Fibroblast of lung (primary cell): Measurements from ENCODE around the gene CRMP1. TPM values are rescaled to one million over a fixed set of nuclear protein-coding genes. Genes with fewer than 3 reads are reported as not detected.

Source experiments
- DNase-seq, 2 donors: peaks; one replicate each; pipeline versions ENCODE4 v3.0.0 to v3.0.0-alpha.2; 2010; ENCODE audit warnings: low read depth in 2 of 2
- H2AFZ ChIP-seq: 2 replicates; pipeline ENCODE4 v1.5.1; 2012; ENCODE audit warnings: low read length, control low read depth, inconsistent platforms
- H3K27ac ChIP-seq: 2 replicates; pipeline ENCODE4 v1.5.1; 2011; ENCODE audit warnings: low read length, control low read depth; ENCODE audit not compliant: insufficient read depth
- H3K27me3 ChIP-seq: 2 replicates; pipeline ENCODE4 v1.5.1; 2011; ENCODE audit warnings: mild to moderate bottlenecking, low read length; ENCODE audit not compliant: control insufficient read depth, insufficient read depth
- H3K36me3 ChIP-seq: 2 replicates; pipeline ENCODE4 v1.5.1; 2011; ENCODE audit warnings: low read length; ENCODE audit not compliant: control insufficient read depth, insufficient read depth
- H3K4me1 ChIP-seq: 2 replicates; pipeline ENCODE4 v1.5.1; 2011; ENCODE audit warnings: low read length; ENCODE audit not compliant: control insufficient read depth, insufficient read depth; ENCODE audit errors: extremely low read depth
- H3K4me2 ChIP-seq: 2 replicates; pipeline ENCODE4 v1.5.1; 2011; ENCODE audit warnings: low read length, control low read depth; ENCODE audit not compliant: insufficient read depth; ENCODE audit errors: extremely low read depth
- H3K4me3 ChIP-seq, 4 experiments: fragments of 200-600 bp in 1 of 4; sonication (generic) in 1 of 4; replicated peaks in 1 of 4; 2 replicates each; pipeline ENCODE4 v1.5.1; 2011 to 2016; ENCODE audit warnings: low read length in 4 of 4, low read depth in 3 of 4, mild to moderate bottlenecking in 3 of 4, control low read depth in 2 of 4, inconsistent platforms in 1 of 4, mixed read lengths in 1 of 4; ENCODE audit not compliant: insufficient read depth in 1 of 4; ENCODE audit errors: control extremely low read depth in 1 of 4
- H3K79me2 ChIP-seq: 2 replicates; pipeline ENCODE4 v1.5.1; 2012; ENCODE audit warnings: mild to moderate bottlenecking, low read length, inconsistent platforms; ENCODE audit not compliant: control insufficient read depth, insufficient read depth
- H3K9ac ChIP-seq: 2 replicates; pipeline ENCODE4 v1.5.1; 2011; ENCODE audit warnings: mild to moderate bottlenecking, low read length, control low read depth; ENCODE audit not compliant: insufficient read depth
- H3K9me3 ChIP-seq: 2 replicates; pipeline ENCODE4 v1.5.1; 2012; ENCODE audit warnings: low read depth, low read length; ENCODE audit not compliant: control insufficient read depth, insufficient read depth
- H4K20me1 ChIP-seq: 2 replicates; pipeline ENCODE4 v1.5.1; 2011; ENCODE audit warnings: low read length; ENCODE audit not compliant: control insufficient read depth, insufficient read depth; ENCODE audit errors: extremely low read depth
- CTCF ChIP-seq, 2 donors: IDR thresholded peaks in 1 of 2; conservative IDR thresholded peaks in 1 of 2; 1 replicate in 1 of 2; 2 replicates in 1 of 2; pipeline ENCODE4 v1.5.1; 2011 to 2012; ENCODE audit warnings: low read length in 2 of 2, control low read depth in 1 of 2, inconsistent platforms in 1 of 2, low read depth in 1 of 2, mild to moderate bottlenecking in 1 of 2
- EZH2 ChIP-seq: IDR thresholded peaks from 2 replicates; pipeline ENCODE4 v1.5.1; 2012; ENCODE audit warnings: low read length, control low read depth, mild to moderate bottlenecking; ENCODE audit errors: missing control alignments
- polyA plus RNA-seq, 2 donors: library from polyadenylated mRNA; depleted of rRNA in 1 of 2; stranded (reverse) in 1 of 2; unstranded in 1 of 2; fragments of >200 nt; gene quantifications; 2 replicates each; pipeline ENCODE4 v1.2.1, GENCODE V29; 2011 to 2012; ENCODE audit warnings: missing spikeins in 1 of 2
- total RNA-seq: library from RNA; depleted of rRNA; stranded (reverse); fragments of >200 nt; gene quantifications from 2 replicates; pipeline ENCODE4 v1.2.1, GENCODE V29; 2014

The CRMP1 gene
- total and polyA plus RNA-seq, 2 donors (not counting 1 experiment from before 2014, with no cell fraction given), result 0.33 to 2.7 TPM

- no peaks in the 10 kb centered on the region for H3K79me2 ChIP-seq
- no peak overlapping the region for H3K27ac ChIP-seq
- no peaks in the 10 kb centered on the region for H3K36me3 ChIP-seq
- H3K9ac ChIP-seq, result no peak overlapping the region
- no peak overlapping the region for H3K4me3 ChIP-seq
- TF ChIP-seq CTCF (conservative IDR thresholded peaks at IDR 0.05 in 1 of 2, IDR thresholded peaks at IDR 0.05 in 1 of 2; ENCODE audit: low read depth in 1 of 2, low read length in 2 of 2) (no peak), EZH2 (no peak)
- DNase-seq, result no peak
- H3K9me3 ChIP-seq, result no peaks in the 10 kb centered on the region
- no peak overlapping the region for H3K4me2 ChIP-seq
- H3K27me3 ChIP-seq, result no peaks in the 10 kb centered on the region
- no peak overlapping the region for H2AFZ ChIP-seq
- no peaks in the 10 kb centered on the region for H4K20me1 ChIP-seq
- no peaks in the 10 kb centered on the region for H3K4me1 ChIP-seq
Observed at GRCh38 chr4:5931526-5931925, 38.6 kb upstream of the CRMP1 start.

- no peaks in the 10 kb centered on the region for H3K4me1 ChIP-seq
- H2AFZ ChIP-seq, result no peak overlapping the region
- no peaks in the 10 kb centered on the region for H3K9me3 ChIP-seq
- H3K4me3 ChIP-seq, result no peak overlapping the region
- TF ChIP-seq EZH2 (no peak), CTCF (conservative IDR thresholded peaks at IDR 0.05 in 1 of 2, IDR thresholded peaks at IDR 0.05 in 1 of 2; ENCODE audit: low read depth in 1 of 2, low read length in 2 of 2) (no peak)
- no peaks in the 10 kb centered on the region for H4K20me1 ChIP-seq
- no peak overlapping the region for H3K9ac ChIP-seq
- no peak overlapping the region for H3K4me2 ChIP-seq
- no peaks in the 10 kb centered on the region for H3K36me3 ChIP-seq
- no peak overlapping the region for H3K27ac ChIP-seq
- no peak for DNase-seq
- H3K79me2 ChIP-seq, result no peaks in the 10 kb centered on the region
- no peaks in the 10 kb centered on the region for H3K27me3 ChIP-seq
Observed at GRCh38 chr4:5930876-5931275, 38.0 kb upstream of the CRMP1 start.

- no peak overlapping the region for H3K4me3 ChIP-seq
- H3K9ac ChIP-seq, result no peak overlapping the region
- H3K36me3 ChIP-seq, result no peaks in the 10 kb centered on the region
- H3K27ac ChIP-seq, result no peak overlapping the region
- no peaks in the 10 kb centered on the region for H3K27me3 ChIP-seq
- no peaks in the 10 kb centered on the region for H3K9me3 ChIP-seq
- DNase-seq, result no peak
- no peaks in the 10 kb centered on the region for H4K20me1 ChIP-seq
- no peaks in the 10 kb centered on the region for H3K4me1 ChIP-seq
- no peaks in the 10 kb centered on the region for H3K79me2 ChIP-seq
- no peak overlapping the region for H2AFZ ChIP-seq
- TF ChIP-seq EZH2 (no peak), CTCF (conservative IDR thresholded peaks at IDR 0.05 in 1 of 2, IDR thresholded peaks at IDR 0.05 in 1 of 2; ENCODE audit: low read depth in 1 of 2, low read length in 2 of 2) (no peak)
- H3K4me2 ChIP-seq, result no peak overlapping the region
Observed at GRCh38 chr4:5930456-5930855, 37.6 kb upstream of the CRMP1 start.
